Measurements from ENCODE around the gene C2orf74. TPM values are rescaled to one million over a fixed set of nuclear protein-coding genes. Genes with fewer than 3 reads are reported as not detected.

C2orf74 gene
- total and polyA plus RNA-seq, 9 of the 15 experiments (the other 6 are each of a cell fraction or from before 2014, with no cell fraction given) = not detected

DNA sequence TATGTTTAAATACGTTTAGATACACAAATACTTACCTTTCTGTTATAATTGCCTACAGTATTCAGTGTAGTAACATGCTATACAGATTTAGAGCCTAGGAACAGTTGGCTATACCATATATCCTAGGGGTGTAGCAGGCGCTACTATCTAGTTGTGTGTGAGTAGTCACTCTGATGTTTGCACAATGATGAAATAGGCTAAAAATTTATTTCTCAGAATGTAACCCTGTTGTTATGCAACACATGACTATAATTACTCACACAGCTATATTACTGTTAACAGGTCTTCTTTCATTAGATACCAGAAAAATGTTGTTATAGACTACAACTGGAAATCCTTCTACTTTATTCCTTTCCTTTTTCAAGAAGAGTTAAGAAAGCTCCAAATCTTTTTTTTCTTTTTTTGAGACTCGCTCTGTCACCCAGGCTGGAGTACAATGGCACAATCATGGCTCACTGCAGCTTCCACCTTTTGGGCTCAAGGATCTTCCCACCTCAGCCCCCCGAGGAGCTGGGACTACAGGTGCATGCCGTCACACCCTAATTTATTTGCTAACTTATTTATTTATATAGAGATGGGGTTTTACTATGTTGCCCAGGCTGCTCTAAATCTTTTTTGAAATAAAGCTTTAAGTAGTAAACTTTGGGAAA is 48.5 kb downstream of the C2orf74 start (continued):
- TF ChIP-seq, protein P1, sequence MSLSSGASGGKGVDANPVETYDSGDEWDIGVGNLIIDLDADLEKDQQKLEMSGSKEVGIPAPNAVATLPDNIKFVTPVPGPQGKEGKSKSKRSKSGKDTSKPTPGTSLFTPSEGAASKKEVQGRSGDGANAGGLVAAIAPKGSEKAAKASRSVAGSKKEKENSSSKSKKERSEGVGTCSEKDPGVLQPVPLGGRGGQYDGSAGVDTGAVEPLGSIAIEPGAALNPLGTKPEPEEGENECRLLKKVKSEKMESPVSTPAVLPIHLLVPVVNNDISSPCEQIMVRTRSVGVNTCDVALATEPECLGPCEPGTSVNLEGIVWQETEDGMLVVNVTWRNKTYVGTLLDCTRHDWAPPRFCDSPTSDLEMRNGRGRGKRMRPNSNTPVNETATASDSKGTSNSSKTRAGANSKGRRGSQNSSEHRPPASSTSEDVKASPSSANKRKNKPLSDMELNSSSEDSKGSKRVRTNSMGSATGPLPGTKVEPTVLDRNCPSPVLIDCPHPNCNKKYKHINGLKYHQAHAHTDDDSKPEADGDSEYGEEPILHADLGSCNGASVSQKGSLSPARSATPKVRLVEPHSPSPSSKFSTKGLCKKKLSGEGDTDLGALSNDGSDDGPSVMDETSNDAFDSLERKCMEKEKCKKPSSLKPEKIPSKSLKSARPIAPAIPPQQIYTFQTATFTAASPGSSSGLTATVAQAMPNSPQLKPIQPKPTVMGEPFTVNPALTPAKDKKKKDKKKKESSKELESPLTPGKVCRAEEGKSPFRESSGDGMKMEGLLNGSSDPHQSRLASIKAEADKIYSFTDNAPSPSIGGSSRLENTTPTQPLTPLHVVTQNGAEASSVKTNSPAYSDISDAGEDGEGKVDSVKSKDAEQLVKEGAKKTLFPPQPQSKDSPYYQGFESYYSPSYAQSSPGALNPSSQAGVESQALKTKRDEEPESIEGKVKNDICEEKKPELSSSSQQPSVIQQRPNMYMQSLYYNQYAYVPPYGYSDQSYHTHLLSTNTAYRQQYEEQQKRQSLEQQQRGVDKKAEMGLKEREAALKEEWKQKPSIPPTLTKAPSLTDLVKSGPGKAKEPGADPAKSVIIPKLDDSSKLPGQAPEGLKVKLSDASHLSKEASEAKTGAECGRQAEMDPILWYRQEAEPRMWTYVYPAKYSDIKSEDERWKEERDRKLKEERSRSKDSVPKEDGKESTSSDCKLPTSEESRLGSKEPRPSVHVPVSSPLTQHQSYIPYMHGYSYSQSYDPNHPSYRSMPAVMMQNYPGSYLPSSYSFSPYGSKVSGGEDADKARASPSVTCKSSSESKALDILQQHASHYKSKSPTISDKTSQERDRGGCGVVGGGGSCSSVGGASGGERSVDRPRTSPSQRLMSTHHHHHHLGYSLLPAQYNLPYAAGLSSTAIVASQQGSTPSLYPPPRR (CRISPR knock-in tag; IDR thresholded peaks at IDR 0.05; ENCODE audit: borderline replicate concordance) = no peak
- TF ChIP-seq, protein P2, sequence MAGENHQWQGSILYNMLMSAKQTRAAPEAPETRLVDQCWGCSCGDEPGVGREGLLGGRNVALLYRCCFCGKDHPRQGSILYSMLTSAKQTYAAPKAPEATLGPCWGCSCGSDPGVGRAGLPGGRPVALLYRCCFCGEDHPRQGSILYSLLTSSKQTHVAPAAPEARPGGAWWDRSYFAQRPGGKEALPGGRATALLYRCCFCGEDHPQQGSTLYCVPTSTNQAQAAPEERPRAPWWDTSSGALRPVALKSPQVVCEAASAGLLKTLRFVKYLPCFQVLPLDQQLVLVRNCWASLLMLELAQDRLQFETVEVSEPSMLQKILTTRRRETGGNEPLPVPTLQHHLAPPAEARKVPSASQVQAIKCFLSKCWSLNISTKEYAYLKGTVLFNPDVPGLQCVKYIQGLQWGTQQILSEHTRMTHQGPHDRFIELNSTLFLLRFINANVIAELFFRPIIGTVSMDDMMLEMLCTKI (IDR thresholded peaks at IDR 0.05; ENCODE audit: partially characterized antibody) = no peak
- TF ChIP-seq CEBPB (tag; IDR thresholded peaks at IDR 0.05) (peak; percentile 35; the same call in 1 of the 2 replicates), HDAC3 (IDR thresholded peaks at IDR 0.05; ENCODE audit: borderline replicate concordance, partially characterized antibody) (no peak), ZNF644 (tag; IDR thresholded peaks at IDR 0.05; ENCODE audit: low read depth) (no peak), RBFOX2 (IDR thresholded peaks at IDR 0.05; ENCODE audit: low read depth, low read length) (no peak), MECOM (CRISPR knock-in tag; IDR thresholded peaks at IDR 0.05) (no peak)
- TF ChIP-seq, protein P3, sequence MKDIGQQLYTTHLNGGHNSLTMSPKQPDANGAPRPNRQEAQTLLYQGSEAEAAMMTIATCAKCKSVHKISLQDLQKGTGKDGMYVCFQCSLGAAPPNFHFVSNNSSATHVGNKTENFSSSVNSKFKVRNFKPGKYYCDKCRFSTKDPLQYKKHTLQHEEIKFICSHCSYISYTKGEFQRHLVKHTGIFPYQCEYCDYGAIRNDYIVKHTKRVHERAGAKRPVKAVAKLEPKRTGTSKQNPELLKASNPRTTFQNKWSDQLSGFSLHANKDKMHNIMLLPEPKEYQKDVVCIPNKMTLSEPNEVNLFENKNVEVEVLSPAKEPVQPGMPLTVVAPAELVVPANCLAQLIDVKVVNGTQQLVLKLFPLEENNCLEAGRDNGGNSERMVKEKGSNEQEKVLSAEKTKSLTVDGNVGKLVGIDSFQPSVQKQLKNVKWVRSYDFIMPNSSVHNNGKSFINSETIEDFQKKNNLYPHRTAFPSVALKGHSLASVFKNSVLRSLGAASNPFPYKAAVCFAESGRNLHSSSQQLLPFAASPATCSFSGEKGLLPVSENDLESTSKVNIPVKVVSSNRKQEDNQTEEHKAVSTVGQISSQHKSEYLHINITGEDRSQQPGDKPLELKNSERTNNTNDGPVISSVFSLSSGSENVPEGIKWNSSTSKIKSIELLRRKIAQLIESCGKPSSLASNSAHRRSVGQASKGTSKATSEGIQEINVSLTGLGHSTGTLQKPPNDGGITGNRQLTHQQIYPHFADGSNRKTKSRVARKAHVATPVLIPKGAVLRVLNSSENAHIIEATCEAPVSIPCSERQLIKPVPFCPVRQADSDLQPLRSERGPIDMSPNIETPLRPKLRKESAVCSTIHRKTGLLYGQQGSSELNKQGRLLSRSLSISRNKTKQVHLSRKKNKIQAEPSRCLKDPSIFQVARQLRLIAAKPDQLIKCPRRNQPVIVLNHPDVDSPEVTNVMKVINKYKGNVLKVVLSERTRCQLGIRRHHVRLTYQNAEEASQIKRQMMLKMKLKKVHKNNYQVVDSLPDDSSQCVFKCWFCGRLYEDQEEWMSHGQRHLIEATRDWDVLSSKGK (CRISPR knock-in tag; IDR thresholded peaks at IDR 0.05) = no peak
- TF ChIP-seq, protein P4, sequence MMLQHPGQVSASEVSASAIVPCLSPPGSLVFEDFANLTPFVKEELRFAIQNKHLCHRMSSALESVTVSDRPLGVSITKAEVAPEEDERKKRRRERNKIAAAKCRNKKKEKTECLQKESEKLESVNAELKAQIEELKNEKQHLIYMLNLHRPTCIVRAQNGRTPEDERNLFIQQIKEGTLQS (IDR thresholded peaks at IDR 0.05) = peak; percentile 22; the same call in 1 of the 2 replicates
- TF ChIP-seq, protein P4 (CRISPR knock-in tag; conservative IDR thresholded peaks at IDR 0.05) = no peak
- TF ChIP-seq, protein P5, sequence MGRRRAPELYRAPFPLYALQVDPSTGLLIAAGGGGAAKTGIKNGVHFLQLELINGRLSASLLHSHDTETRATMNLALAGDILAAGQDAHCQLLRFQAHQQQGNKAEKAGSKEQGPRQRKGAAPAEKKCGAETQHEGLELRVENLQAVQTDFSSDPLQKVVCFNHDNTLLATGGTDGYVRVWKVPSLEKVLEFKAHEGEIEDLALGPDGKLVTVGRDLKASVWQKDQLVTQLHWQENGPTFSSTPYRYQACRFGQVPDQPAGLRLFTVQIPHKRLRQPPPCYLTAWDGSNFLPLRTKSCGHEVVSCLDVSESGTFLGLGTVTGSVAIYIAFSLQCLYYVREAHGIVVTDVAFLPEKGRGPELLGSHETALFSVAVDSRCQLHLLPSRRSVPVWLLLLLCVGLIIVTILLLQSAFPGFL (CRISPR knock-in tag; IDR thresholded peaks at IDR 0.05) = no peak
- TF ChIP-seq, protein P6, sequence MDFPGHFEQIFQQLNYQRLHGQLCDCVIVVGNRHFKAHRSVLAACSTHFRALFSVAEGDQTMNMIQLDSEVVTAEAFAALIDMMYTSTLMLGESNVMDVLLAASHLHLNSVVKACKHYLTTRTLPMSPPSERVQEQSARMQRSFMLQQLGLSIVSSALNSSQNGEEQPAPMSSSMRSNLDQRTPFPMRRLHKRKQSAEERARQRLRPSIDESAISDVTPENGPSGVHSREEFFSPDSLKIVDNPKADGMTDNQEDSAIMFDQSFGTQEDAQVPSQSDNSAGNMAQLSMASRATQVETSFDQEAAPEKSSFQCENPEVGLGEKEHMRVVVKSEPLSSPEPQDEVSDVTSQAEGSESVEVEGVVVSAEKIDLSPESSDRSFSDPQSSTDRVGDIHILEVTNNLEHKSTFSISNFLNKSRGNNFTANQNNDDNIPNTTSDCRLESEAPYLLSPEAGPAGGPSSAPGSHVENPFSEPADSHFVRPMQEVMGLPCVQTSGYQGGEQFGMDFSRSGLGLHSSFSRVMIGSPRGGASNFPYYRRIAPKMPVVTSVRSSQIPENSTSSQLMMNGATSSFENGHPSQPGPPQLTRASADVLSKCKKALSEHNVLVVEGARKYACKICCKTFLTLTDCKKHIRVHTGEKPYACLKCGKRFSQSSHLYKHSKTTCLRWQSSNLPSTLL (IDR thresholded peaks at IDR 0.05) = no peak
